Loucy (cell line): Measurements from ENCODE around the gene JAM3.

ENCODE experiments used
- CTCF ChIP-seq: fragments of 200-600 bp; sonication (generic); conservative IDR thresholded peaks from 2 replicates; pipeline ENCODE4 v1.5.1; 2014; ENCODE audit warnings: mild to moderate bottlenecking, antibody characterized with exemption, low read length
- EZH2phosphoT487 ChIP-seq: fragments of 200-600 bp; IDR thresholded peaks from 2 replicates; pipeline ENCODE4 v1.6.1; 2018; ENCODE audit warnings: antibody characterized with exemption, mild to moderate bottlenecking, moderate library complexity, borderline replicate concordance

GRCh38 chr11:134138376-134138775 is 69.5 kb downstream of the JAM3 start:
- TF ChIP-seq CTCF: no peak
- TF ChIP-seq EZH2phosphoT487: no peak
